DMS153 (cell line): ENCODE results near the gene TYW5.

ENCODE experiments used
- DNase-seq: peaks from one replicate; lab custom pipeline; 2025; lab: John Stamatoyannopoulos, UW

TYW5 gene, protein sequence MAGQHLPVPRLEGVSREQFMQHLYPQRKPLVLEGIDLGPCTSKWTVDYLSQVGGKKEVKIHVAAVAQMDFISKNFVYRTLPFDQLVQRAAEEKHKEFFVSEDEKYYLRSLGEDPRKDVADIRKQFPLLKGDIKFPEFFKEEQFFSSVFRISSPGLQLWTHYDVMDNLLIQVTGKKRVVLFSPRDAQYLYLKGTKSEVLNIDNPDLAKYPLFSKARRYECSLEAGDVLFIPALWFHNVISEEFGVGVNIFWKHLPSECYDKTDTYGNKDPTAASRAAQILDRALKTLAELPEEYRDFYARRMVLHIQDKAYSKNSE

DNA sequence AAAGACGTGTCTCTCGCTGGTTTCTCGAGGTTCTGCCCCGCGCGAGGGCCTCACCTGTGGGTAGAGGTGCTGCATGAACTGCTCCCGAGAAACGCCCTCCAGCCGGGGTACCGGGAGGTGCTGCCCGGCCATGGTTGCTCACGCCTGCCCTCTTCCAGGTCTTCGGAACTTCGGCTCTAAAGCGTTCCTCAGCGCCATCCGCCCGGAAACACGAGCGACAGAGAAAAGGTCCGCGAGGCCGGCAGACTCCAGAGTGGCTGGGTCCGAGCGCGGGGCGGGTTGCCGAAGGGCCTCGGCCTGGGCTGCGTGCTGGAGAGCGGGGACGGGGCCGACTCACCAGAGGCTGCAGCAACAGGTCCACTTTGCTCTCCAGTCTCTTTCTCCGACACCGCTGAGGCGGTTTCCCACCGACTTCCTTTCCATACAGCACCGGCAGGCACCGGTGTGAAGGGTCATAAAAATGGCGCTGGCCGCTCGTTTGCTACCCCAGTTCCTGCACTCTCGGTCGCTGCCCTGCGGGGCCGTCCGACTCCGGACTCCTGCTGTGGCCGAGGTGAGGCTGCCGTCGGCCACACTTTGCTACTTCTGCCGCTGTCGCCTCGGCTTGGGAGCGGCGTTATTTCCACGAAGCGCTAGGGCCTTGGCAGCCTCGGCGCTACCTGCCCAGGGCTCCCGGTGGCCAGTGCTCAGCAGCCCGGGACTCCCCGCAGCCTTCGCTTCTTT, at the start of gene TYW5, which contains the start of gene MAIP1:
TSS of gene TYW5 (minus strand) at position 153 of the 723 bp plus-strand sequence. CDS start at position 132, 21 bp downstream.
TSS of gene MAIP1 (plus strand) at position 244 of the 723 bp plus-strand sequence. CDS start at position 461, 217 bp downstream.
- peak; percentile 47 for DNase-seq

DNA sequence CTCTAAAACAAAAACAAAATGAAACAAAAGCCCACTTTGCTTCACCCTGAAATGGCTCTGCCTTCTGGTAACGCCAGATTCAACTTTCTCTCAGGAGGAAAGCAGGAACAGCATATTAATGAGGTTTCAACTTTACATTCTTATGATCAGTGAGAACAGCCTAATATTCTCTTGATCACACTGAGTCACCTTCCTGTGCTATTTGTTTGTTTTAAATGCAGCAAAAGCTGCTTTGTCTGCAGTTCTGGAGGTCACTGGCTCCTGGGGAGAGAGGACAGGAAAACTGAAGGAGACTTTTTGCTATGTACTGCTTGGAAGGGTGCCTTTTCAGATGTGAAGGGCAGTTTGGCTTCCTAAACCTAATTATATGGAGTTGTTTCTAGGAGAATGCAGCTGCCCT, 48.2 kb upstream of the TYW5 start:
- DNase-seq = no peak

DNA sequence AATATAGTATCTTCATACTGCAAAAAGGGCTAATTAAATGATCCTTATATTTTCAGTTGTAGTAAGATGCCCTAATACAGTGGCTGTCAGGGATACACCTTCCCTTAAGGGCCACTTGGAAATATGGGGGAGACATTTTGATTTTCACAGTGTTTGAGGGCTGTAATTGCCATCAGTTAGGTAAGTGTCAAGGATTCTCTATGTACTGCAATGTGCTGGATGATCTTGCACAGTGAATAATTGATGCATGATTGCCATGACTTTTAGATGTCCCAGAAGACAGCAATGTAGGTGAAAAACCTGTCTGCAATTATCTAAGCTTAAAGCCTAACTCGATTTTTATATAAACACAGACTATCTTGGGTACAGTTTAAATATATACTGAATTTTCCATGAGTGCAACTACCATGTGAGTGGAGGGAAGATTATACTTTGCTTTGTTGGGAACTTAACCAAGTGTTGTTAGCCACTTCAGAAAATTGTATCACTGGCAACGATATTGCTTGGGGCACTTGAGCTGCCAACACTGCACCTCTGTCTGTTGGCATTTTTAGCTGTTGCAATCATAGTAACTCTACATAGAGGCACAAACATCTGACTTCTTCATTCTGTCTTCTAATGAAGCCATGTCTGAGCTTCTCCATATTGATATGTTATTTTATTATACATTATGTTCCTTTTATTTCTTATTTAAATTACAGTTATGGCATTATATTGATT, 45.3 kb upstream of the TYW5 start:
- DNase-seq = no peak

DNA sequence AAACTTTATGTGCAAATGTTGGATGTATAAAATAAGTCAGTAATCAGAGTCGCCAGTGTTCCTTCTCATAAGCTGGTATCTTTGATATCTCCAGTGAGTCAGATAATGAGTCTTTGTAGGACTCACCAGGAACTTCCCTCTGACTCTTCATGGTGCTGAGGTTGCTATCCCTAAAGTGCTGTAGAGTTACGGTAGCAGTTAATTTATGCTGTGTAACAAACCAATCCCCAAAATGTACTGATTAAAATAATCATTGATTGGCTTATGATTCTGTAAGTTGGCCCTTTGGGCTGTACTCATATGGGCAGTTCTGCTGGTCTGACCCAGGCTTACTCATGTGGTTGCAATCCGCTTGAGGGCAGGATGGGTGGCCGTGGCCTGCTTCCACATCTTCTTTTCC, 43.9 kb upstream of the TYW5 start:
- DNase-seq = no peak

GRCh38 chr2:199997296-199997695, 42.0 kb upstream of the TYW5 start:
- no peak for DNase-seq

- DNase-seq = no peak
Measured at GRCh38 chr2:199994896-199995295, 39.6 kb upstream of the TYW5 start.

DNA sequence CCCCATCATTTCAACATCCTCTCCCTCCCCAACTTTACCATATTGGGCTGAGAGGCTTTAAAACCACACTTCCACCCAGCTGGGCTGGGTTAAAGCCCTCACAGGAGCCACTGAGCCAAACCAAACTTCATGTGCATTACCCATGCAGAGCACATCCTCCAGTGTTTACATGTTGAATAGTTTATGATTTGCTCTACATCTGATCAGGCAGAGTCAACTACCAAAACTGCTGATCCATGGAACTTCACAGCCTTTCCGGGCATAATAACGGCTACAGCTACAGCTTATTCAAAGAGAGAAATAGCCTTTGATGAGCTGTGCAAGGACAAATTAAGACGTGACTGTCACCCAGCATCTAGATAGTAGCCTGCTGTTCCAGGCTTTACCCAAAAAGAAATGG, 39.1 kb upstream of the TYW5 start:
- DNase-seq = no peak

- DNase-seq = no peak
Measured at GRCh38 chr2:199992296-199992695, 37.0 kb upstream of the TYW5 start.

DNA sequence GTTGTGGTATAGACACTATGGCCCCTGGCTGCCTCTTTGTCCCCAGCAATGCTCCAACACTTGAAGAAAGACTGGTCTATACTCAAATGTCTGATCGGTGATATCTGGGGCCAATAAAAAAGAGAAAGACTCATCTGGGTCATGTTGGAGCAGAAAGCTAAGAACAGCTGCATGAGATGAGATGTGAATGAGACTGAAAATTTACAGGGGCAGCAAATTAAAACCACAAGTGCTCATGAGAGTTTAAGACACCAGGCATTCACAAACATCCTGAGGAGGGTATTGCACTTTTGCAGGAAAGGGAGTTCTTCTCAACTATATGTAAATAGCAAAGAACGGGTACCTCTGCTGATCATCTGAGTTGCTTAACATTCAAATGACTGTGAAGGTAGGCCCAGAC, 36.4 kb upstream of the TYW5 start:
- DNase-seq = no peak

- DNase-seq = no peak
Measured at GRCh38 chr2:199989822-199990221, 34.5 kb upstream of the TYW5 start.

DNA sequence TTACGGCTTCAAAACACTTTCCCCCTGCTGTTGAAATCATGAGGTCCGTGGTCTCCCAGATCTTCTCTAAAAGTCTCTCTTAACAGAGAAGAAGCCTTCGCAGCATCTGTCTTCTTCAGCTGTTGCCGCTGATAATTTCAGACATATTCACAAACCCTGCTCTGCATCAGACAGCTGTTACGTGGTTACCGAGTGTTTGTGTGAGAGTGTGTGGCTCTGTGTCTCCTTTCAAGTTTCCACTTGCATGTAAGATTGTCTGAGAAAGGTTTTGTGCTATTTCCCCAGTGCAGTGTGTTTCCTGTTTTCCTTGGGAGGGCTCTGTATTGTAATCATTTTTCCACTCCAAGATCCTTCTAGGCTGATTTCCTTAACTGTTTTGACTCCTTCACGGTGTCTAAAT, 32.9 kb upstream of the TYW5 start:
- DNase-seq = no peak

- no peak for DNase-seq
Measured at GRCh38 chr2:199987586-199987985, 32.3 kb upstream of the TYW5 start.

- DNase-seq = peak; percentile 44
Measured at GRCh38 chr2:199985625-199986207, 30.4 kb upstream of the TYW5 start.

DNA sequence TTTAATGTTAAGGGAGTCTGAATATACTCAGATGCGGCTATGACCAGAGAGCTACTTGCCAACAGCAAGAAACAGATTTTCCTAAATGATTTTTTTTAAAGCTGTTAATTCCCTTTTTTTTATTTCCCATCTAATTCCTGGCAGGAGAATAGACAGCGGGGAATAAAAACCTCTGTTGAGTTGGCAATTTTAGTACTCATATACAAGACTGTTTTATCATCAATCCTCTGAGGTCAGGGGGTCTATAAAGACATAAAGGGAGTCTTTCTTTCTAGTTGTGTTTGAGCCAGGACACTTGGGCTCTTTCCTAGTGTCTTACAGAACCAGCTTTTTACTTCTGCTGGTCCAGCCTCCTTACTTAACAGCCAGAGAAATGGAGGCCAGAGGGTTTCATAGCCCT, 29.5 kb upstream of the TYW5 start:
- DNase-seq = no peak

- DNase-seq = no peak
Measured at GRCh38 chr2:199984159-199984558, 28.9 kb upstream of the TYW5 start.

GRCh38 chr2:199983534-199983933, 28.2 kb upstream of the TYW5 start:
- DNase-seq = no peak

- no peak for DNase-seq
Measured at GRCh38 chr2:199982126-199982843, 27.0 kb upstream of the TYW5 start.

DNA sequence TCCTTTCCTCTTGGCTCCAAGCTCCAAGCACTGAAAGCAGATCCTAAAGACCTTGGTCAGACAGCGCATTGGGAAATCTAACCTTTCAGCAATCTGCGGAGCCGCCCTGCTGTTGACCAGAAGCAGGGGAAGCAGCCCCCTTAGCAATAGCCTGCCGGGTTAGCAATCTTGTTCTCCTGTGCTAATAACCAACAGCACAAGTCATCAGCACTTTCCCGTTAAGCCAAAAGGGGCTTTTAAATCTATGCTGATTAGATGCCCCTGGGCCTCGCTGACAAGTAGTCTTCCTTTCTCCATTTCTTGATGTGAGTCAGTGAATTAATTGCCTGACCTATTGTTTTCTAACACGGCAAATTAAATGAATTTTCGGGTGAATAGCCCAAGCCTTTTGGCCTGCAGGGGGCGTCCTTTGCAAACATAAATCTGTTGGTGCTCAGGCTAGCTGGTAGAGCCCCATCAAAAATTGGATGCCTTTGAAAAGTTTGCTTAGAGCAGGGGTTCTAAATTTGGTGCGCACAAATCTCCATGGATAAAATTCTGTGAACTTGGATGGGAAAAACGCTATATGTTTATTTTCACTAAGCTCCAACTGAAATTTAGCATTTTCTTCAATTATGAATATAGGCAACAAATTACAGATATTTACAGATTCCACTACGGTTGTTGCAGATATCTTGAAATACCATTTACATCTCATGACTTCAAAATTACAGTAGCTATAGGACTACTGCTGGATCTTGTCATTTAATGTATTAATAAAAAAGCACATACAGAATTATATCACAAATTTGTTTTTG, 24.7 kb upstream of the TYW5 start:
- no peak for DNase-seq

- DNase-seq = no peak
Measured at GRCh38 chr2:199979398-199979797, 24.1 kb upstream of the TYW5 start.

- no peak for DNase-seq
Measured at GRCh38 chr2:199977984-199978415, 22.7 kb upstream of the TYW5 start.
